ENCODE measurements around the gene NDUFV3.
"Not testable (repeated sequence)": the region's sequence is repeated elsewhere in the genome, so short reads cannot be mapped to it uniquely, and the experiment has no call there.

Gene NDUFV3

GRCh38 chr21:42956824-42957630, 63.9 kb downstream of the NDUFV3 start:
- H3K9ac ChIP-seq (ENCODE audit: low read length): no peak overlapping the region
- H3K4me1 ChIP-seq (ENCODE audit: control insufficient read depth, insufficient read depth, low read length): peaks cover 5% of the 10 kb centered on the region
- no peaks in the 10 kb centered on the region for H3K9me3 ChIP-seq (ENCODE audit: control insufficient read depth, low read length)
- no peak overlapping the region for H3K4me3 ChIP-seq (ENCODE audit: low read length)
- H3K36me3 ChIP-seq (ENCODE audit: control insufficient read depth, insufficient read depth, low read length): no peaks in the 10 kb centered on the region
- H3K27me3 ChIP-seq (ENCODE audit: control insufficient read depth, insufficient read depth, low read length): no peaks in the 10 kb centered on the region

- not testable (repeated sequence) for H3K9me3 ChIP-seq (ENCODE audit: control insufficient read depth, low read length); H3K4me3 ChIP-seq (ENCODE audit: low read length); H3K27me3 ChIP-seq (ENCODE audit: control insufficient read depth, insufficient read depth, low read length)
These were observed 65.0 kb downstream of the NDUFV3 start for GRCh38 chr21:42958122-42958521.

DNA sequence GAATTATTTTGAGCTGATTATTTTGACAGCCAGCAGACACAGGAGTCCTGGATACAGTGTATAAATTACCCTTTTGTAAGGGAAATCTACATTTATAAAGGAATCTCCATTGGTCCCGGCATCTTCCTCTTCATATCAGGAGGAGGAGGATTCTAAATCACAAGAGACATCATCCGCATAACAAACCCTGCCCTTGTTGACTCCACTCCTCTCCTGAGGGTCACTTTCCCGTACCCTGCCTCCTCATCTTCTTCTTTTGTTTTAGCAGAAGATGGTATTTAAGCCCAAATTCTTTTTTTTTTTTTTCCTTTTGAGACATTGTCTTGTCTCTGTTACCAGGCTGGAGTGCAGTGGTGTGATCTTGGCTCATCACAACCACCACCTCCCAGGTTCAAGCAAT, 66.6 kb downstream of the NDUFV3 start:
- Histone ChIP-seq H3K9me3 (ENCODE audit: control insufficient read depth, low read length) (no peaks in the 10 kb centered on the region), H3K4me3 (ENCODE audit: low read length) (no peak overlapping the region), H3K36me3 (ENCODE audit: control insufficient read depth, insufficient read depth, low read length) (no peaks in the 10 kb centered on the region), H3K27me3 (ENCODE audit: control insufficient read depth, insufficient read depth, low read length) (no peaks in the 10 kb centered on the region), H3K4me1 (ENCODE audit: control insufficient read depth, insufficient read depth, low read length) (peaks cover 5% of the 10 kb centered on the region), H3K9ac (ENCODE audit: low read length) (no peak overlapping the region)

More at GRCh38 chr21:42958122-42958521, 65.0 kb downstream of the NDUFV3 start:
- H3K9ac ChIP-seq (ENCODE audit: low read length); H3K36me3 ChIP-seq (ENCODE audit: control insufficient read depth, insufficient read depth, low read length); H3K4me1 ChIP-seq (ENCODE audit: control insufficient read depth, insufficient read depth, low read length): not testable (repeated sequence)

DNA sequence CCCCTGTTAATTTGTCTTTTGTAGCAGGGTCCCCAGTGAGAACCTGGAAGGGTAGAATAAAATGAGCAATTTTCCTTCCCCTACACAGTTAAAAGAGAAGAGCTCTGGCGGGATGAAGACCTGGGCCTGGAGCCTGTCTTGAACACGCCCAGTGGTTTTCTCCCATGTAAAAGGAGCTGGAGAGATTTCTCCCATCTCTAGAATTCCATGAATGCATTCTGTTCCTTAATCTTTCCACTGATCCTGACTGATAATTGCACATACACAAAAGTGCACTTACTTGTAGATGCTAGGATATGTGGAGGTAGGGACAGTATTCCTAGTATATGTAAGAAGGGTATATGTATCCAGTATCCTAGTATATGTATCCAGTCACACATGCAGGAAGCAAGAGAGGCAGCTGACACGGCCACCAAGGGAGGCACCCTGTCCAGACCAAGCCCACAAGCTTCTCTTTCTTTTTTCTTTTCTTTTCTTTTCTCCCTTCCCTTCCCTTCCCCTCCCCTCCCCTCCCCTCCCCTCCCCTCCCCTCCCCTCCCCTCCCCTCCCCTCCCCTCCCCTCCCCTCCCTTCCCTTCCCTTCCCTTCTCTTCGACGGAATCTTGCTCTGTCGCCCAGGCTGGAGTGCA, 69.4 kb downstream of the NDUFV3 start:
- Histone ChIP-seq H3K9ac (ENCODE audit: low read length) (no peak overlapping the region), H3K36me3 (ENCODE audit: control insufficient read depth, insufficient read depth, low read length) (no peaks in the 10 kb centered on the region), H3K4me3 (ENCODE audit: low read length) (no peak overlapping the region), H3K4me1 (ENCODE audit: control insufficient read depth, insufficient read depth, low read length) (no peaks in the 10 kb centered on the region), H3K9me3 (ENCODE audit: control insufficient read depth, low read length) (no peaks in the 10 kb centered on the region), H3K27me3 (ENCODE audit: control insufficient read depth, insufficient read depth, low read length) (no peaks in the 10 kb centered on the region)
